Measurements from ENCODE around the gene FNDC10.

The FNDC10 gene

DNA sequence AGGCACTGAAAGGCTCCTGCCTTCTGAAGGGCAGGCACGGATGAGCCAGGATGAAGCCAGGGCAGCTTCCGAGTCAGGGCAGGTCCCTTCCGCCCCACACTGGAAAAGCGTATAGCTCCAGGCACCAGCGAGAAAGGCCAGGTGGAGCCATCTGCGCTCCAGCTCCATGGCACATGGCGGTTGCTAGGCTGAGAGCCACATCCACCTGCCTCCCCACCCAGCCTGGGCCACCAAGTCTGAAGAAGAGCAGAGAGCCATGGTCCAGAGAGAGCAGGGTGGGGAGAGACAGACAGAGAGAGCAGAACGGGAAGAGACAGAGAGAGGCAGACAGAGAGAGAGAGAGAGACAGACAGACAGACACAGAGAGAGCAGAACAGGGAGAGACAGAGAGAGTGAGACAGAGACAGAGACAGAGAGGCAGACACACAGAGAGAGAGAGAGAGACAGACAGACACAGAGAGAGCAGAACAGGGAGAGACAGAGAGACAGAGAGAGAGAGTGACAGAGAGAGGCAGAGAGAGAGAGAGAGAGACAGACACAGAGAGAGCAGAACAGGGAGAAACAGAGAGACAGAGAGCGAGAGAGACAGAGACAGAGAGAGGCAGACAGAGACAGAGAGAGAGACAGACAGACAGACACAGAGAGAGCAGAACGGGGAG is 5.2 kb downstream of the FNDC10 start:
- DNase-seq (ENCODE audit: low spot score), result no peak
- TF ChIP-seq CTCF (IDR thresholded peaks at IDR 0.05; ENCODE audit: extremely low read depth, missing control alignments), result no peak

GRCh38 chr1:1593834-1594601 is 5.9 kb downstream of the FNDC10 start:
- no peak for DNase-seq (ENCODE audit: low spot score)
- no peak for TF ChIP-seq CTCF (IDR thresholded peaks at IDR 0.05; ENCODE audit: extremely low read depth, missing control alignments)

- no peak for DNase-seq (ENCODE audit: low spot score)
- TF ChIP-seq CTCF (IDR thresholded peaks at IDR 0.05; ENCODE audit: extremely low read depth, missing control alignments), result no peak
Measured at GRCh38 chr1:1591452-1591851, 8.5 kb downstream of the FNDC10 start.

DNA sequence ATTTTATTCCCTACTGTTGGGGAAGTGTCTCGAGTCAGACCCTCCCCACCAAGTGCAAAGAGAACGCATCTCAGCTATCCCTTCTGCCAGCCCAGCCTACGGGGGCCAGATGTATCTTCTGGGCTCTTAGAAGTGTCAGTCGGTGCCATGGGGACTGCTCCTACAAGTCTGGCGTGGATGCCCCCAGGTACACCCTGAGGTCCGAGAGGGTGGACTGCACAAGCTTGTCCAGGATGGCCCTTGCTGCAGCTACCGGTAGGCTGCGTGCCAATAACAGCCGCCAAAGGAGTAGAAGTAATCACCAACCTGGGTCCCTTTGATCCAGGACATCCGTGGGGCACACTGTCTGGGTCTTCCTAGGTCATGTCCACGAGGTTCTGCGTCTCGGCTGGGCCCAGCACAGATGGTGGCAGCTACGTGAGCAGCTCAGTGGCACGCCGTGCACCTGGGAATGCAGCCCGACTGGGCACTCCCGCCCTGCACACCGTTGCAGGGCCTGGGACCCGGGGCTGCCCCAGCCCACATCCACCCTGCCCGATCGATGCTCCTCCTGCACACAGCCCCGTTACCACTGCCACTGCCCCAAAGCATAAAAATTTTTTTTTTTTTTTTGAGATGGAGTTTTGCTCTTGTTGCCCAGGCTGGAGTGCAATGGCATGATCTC is 16.5 kb downstream of the FNDC10 start:
- TF ChIP-seq CTCF (IDR thresholded peaks at IDR 0.05; ENCODE audit: extremely low read depth, missing control alignments), result no peak
- DNase-seq (ENCODE audit: low spot score), result no peak

- no peak for TF ChIP-seq CTCF (IDR thresholded peaks at IDR 0.05; ENCODE audit: extremely low read depth, missing control alignments)
- no peak for DNase-seq (ENCODE audit: low spot score)
Measured at GRCh38 chr1:1582585-1583346, 17.2 kb downstream of the FNDC10 start.

- TF ChIP-seq CTCF (IDR thresholded peaks at IDR 0.05; ENCODE audit: extremely low read depth, missing control alignments), result no peak
Measured at GRCh38 chr1:1578371-1578940, 21.5 kb downstream of the FNDC10 start.

More at GRCh38 chr1:1578371-1578940, 21.5 kb downstream of the FNDC10 start:
- DNase-seq (ENCODE audit: low spot score), result no peak

Measured in GM20000 (cell line).